Forelimb muscle (tissue), 1 donor: ENCODE measurements around the gene SPTLC2. TPM values are rescaled to one million over a fixed set of nuclear protein-coding genes. Genes with fewer than 3 reads are reported as not detected.

Source experiments
- DNase-seq: peaks from one replicate; pipeline ENCODE4 v3.0.0-alpha.2; 2013; ENCODE audit warnings: low read depth
- polyA plus RNA-seq: library from polyadenylated mRNA; unstranded; fragments of 120-200 nt; gene quantifications from one replicate; pipeline ENCODE4 v1.2.1, GENCODE V29; 2013; ENCODE audit not compliant: insufficient read length

Gene SPTLC2
- polyA plus RNA-seq, 1 donor = 16.4 TPM

DNA sequence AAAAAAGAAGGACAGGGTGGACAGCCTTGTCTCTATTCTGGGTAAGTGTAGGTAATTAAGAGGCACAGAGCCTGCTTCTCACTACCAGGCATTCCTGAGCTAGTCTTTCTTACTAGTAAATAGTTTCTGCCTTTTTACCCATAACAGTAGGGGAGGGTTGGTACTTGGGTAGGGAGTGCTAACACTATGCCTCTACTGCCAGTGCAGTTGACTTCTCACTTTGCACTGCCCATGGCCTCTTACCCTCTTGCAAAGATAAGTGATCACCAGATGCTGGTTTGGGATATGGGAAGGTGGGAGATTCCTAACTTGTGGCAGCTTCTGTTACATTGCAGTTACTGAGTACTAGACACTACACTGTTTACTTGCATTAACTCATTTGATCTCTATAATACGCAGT is 146.9 kb downstream of the SPTLC2 start:
- no peak for DNase-seq

DNA sequence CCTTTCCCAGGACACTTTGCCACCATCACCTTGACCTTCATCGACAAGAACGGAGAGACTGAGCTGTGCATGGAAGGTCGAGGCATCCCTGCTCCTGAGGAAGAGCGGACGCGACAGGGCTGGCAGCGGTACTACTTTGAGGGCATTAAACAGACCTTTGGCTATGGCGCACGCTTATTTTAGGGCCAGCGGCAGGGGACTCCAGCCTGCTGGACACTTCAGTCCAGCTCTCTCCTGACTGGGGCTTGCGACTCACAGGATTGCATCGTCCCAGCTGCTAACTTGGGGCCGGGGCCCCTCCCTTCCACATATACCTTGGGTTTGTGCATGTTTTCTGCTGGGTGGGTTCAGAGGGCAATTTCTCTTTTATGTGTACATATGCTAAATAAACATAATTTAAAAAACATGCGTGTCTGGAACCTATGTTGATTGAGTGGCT is 147.4 kb downstream of the SPTLC2 start:
- no peak for DNase-seq

DNA sequence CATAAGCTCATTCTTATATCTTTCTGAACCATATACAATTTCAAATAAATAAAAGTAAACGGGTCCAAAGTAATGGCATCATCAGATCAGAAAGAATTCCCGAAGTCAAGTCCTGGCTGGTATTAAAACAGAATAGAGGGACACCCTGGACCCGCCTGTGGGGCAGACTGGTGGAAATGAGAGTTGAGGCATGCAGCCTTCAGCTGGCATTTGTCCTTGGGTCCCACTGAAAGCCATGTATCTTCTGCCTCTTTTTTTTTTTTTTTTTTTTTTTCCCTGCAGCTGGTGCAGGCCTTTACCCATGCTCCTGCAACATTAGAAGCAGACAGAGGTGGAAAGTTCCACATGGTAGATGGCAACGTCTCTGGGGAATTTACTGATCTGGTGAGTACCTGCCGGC is 148.6 kb downstream of the SPTLC2 start:
- no peak for DNase-seq

DNA sequence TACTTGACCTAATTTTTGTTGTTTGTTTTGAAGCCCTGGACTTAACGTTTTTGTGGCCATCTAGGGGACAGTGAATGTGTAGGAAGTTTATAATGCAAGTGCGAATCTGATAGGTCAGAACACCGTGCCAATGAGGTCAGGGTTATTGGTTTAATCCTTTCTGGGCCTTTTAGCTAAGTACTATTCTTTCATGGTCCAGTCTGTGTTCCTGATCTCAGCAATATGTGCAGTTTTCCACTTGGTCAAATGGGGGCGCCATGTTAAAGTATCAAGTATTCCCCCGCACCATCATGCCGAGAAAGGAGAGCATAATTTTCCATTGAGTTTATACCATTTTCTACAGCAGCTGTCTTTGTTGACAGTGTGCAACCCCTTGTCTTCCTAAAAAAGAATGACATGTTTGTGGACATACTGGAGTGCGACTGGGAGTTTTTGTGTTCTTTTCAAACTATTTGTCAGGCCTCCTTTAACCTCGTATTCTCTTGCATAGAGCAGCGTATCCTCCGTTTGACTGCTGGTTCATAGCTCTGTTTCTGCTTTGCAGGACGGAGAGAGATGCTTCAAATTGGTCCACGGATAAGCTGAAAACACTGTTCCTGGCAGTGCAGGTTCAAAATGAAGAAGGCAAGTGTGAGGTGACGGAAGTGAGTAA is 157.2 kb downstream of the SPTLC2 start:
- DNase-seq = no peak

DNA sequence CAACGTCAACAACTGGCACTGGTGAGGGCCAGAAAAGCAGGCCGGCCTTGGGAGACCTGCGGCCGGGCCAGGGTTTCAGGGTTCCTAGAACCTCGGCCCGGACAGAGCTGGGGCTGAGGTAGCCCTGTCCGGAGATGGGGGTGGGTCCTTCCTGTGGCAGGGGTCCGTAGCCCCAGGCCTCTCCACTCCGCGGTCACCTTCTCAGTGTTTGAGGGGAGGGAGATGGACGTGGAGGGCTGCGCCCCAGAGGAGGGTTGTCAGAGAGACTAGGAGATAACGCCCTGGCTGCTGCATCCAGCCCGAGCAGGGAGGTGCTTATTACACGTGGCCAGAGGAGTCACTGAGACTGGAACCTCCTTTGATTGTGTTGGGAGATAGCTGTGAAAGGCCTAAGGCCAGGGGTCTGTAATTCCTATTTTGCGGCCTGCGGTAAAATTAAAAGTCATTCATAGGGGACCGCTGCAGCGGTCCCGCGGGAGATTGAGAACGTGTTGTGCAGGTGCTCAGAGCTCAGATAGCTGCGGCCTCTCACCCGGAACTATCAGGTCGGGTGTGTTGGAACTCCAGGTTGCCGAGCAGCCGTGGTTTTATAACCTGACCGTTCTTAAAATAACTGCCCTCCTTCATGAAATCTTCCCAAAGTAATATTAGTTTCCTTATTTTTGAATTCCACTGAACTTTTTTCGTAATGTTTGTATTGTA is 158.0 kb downstream of the SPTLC2 start:
- DNase-seq = no peak

DNA sequence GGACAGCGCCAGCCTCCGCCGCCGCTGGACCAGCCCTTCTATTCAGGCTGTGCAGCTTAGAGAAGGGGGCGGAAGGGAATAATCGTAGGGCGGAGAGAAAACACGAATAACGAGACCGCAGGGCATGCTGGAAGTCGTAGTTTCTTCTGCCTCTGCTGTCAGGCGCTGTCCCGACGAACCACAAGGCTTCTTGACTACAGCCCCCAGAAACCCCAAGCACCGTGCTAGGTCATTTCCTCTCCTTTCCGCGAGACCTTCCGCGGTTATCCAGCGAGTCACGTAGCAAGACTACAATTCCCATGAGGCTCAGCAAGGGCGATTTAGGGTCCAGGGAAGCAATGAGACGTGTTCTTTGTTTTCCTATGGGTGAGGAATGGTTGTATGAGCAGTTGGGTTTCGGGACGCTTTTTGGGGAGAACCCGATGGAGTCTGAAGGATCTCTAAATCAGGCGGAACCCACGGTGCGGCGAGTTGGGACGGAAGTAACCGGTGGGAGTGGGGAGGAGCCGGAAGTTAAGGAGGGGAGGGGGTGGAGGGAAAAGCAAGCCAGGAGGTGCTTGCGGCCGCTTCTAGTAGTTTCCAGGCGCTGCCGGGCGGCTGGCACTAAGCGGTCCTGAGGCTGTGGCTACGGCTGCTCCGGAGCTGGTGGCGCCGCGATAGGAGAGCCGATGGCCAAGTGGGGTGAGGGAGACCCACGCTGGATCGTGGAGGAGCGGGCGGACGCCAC is 158.8 kb downstream of the SPTLC2 start, which contains the start of the genes AHSA1 and VIPAS39:
Gene AHSA1 (plus strand): TSS at position 572 of the 727 bp plus-strand sequence. CDS start 97 bp downstream, at position 669.
Gene VIPAS39 (minus strand): TSS at position 80 of the 727 bp plus-strand sequence. CDS start 3,499 bp downstream, outside the sequence.
- peak; percentile 99 for DNase-seq

DNA sequence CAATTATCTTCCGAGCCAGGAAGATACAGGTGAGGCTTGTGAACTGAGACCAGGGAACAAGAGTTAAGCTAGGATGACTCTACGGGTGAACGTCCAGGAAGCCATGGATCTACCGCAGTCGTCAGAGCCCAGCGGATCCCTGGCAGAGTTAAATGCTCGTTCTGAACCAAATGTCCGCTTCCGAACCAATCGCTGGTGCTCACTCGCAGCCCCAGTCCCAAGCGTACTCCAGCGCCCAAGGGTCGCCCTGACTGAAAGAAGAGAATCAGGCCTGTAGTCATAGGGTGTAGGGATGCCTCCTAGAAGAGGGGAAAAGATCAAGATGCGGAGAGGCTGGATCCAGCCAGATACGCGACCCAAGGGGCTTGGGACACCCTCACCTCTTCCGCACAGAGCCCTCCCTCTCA is 159.3 kb downstream of the SPTLC2 start:
- DNase-seq = no peak

Other genes starting within 250 kb of the SPTLC2 start
- gene TMED8, start 239.5 kb downstream of the SPTLC2 start, polyA plus RNA-seq = 5.7 TPM
- 0.22 TPM for gene SAMD15, start 239.3 kb downstream of the SPTLC2 start, polyA plus RNA-seq
- 0.32 TPM for gene NOXRED1, start 193.1 kb downstream of the SPTLC2 start, polyA plus RNA-seq
- 23.9 TPM for gene VIPAS39, start 159.0 kb downstream of the SPTLC2 start, polyA plus RNA-seq
- gene AHSA1, start 158.5 kb downstream of the SPTLC2 start, polyA plus RNA-seq = 111 TPM
- not detected for gene ISM2, start 117.8 kb downstream of the SPTLC2 start, polyA plus RNA-seq
- gene ALKBH1, start 91.4 kb upstream of the SPTLC2 start, polyA plus RNA-seq = 11.0 TPM
- 70.1 TPM for gene SLIRP, start 91.5 kb upstream of the SPTLC2 start, polyA plus RNA-seq
- 49.9 TPM for gene SNW1, start 144.5 kb upstream of the SPTLC2 start, polyA plus RNA-seq
- 7.2 TPM for gene ADCK1, start 183.5 kb upstream of the SPTLC2 start, polyA plus RNA-seq